Measurements from ENCODE around the gene SF3B4.

DNA sequence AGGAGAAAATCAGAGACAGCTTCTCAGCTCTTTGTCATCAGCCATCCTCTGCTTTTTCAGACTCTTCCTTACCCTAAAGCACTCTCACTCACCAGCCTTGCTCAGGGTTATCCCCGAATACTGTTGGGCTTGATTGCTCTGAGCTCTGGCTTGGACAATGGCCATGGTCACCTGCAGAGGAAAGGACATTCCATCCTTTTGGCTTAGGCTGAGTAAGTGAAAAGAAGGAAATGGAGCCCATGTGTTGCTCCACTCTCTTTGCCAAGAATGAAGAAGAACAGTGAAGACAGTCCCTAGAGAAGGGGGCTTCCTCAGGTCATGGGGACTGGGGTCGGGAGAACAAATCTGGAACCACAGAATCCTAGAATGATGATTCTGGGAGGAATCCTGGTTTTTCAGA lies 6.8 kb upstream of the SF3B4 start:
- no peak for TF ChIP-seq TEAD3 (CRISPR knock-in tag; optimal IDR thresholded peaks at IDR 0.05; ENCODE audit: borderline replicate concordance)
- TF ChIP-seq JUN (CRISPR knock-in tag; IDR thresholded peaks at IDR 0.05): no peak
- no peak for TF ChIP-seq TERF1 (CRISPR knock-in tag; IDR thresholded peaks at IDR 0.05)
- TF ChIP-seq RNF2 (conservative IDR thresholded peaks at IDR 0.05; ENCODE audit: low read depth): no peak
- TF ChIP-seq, protein P1, sequence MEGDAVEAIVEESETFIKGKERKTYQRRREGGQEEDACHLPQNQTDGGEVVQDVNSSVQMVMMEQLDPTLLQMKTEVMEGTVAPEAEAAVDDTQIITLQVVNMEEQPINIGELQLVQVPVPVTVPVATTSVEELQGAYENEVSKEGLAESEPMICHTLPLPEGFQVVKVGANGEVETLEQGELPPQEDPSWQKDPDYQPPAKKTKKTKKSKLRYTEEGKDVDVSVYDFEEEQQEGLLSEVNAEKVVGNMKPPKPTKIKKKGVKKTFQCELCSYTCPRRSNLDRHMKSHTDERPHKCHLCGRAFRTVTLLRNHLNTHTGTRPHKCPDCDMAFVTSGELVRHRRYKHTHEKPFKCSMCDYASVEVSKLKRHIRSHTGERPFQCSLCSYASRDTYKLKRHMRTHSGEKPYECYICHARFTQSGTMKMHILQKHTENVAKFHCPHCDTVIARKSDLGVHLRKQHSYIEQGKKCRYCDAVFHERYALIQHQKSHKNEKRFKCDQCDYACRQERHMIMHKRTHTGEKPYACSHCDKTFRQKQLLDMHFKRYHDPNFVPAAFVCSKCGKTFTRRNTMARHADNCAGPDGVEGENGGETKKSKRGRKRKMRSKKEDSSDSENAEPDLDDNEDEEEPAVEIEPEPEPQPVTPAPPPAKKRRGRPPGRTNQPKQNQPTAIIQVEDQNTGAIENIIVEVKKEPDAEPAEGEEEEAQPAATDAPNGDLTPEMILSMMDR (CRISPR knock-in tag; IDR thresholded peaks at IDR 0.05): no peak
- TF ChIP-seq, protein P2, sequence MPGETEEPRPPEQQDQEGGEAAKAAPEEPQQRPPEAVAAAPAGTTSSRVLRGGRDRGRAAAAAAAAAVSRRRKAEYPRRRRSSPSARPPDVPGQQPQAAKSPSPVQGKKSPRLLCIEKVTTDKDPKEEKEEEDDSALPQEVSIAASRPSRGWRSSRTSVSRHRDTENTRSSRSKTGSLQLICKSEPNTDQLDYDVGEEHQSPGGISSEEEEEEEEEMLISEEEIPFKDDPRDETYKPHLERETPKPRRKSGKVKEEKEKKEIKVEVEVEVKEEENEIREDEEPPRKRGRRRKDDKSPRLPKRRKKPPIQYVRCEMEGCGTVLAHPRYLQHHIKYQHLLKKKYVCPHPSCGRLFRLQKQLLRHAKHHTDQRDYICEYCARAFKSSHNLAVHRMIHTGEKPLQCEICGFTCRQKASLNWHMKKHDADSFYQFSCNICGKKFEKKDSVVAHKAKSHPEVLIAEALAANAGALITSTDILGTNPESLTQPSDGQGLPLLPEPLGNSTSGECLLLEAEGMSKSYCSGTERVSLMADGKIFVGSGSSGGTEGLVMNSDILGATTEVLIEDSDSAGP (CRISPR knock-in tag; IDR thresholded peaks at IDR 0.05; ENCODE audit: borderline replicate concordance): no peak
- TF ChIP-seq, protein P3, sequence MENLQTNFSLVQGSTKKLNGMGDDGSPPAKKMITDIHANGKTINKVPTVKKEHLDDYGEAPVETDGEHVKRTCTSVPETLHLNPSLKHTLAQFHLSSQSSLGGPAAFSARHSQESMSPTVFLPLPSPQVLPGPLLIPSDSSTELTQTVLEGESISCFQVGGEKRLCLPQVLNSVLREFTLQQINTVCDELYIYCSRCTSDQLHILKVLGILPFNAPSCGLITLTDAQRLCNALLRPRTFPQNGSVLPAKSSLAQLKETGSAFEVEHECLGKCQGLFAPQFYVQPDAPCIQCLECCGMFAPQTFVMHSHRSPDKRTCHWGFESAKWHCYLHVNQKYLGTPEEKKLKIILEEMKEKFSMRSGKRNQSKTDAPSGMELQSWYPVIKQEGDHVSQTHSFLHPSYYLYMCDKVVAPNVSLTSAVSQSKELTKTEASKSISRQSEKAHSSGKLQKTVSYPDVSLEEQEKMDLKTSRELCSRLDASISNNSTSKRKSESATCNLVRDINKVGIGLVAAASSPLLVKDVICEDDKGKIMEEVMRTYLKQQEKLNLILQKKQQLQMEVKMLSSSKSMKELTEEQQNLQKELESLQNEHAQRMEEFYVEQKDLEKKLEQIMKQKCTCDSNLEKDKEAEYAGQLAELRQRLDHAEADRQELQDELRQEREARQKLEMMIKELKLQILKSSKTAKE (CRISPR knock-in tag; IDR thresholded peaks at IDR 0.05; ENCODE audit: borderline replicate concordance): no peak
- no peak for TF ChIP-seq BCL3 (CRISPR knock-in tag; IDR thresholded peaks at IDR 0.05)
- no peak for TF ChIP-seq POLR2AphosphoS5 (IDR thresholded peaks at IDR 0.05; ENCODE audit: low read depth, low read length)
- TF ChIP-seq YEATS2 (CRISPR knock-in tag; IDR thresholded peaks at IDR 0.05; ENCODE audit: borderline replicate concordance): no peak
- no peak for TF ChIP-seq POLR2A (IDR thresholded peaks at IDR 0.05; ENCODE audit: insufficient read depth in 1 of 2, low read depth in 2 of 2, low read length in 2 of 2)
- TF ChIP-seq TBP (CRISPR knock-in tag; IDR thresholded peaks at IDR 0.05): no peak

Data from HepG2 (cell line).